Activated CD8-positive, alpha-beta memory T cell treated with anti-CD3 and anti-CD28 coated beads, Interleukin-2, amount 10 ng/mL, durations not matched to agents 7 days and 5 days (primary cell): ENCODE results near the gene ANKRD52. TPM values are rescaled to one million over a fixed set of nuclear protein-coding genes. Genes with fewer than 3 reads are reported as not detected.

Experiments
- ATAC-seq: fragments of 150-1000 bp; cut with Tn5 transposase; one replicate; pipeline ENCODE4 v1.10.0; 2021; ENCODE audit warnings: moderate library complexity
- CTCF ChIA-PET: fragments of 350-600 bp; sonication (Branson Sonifier 250); formaldehyde crosslinking; loops from one replicate; lab custom pipeline; 2021; ENCODE audit warnings: antibody characterized with exemption; lab: Charles Lee
- DNase-seq: peaks from one replicate; pipeline ENCODE4 v3.0.0-alpha.2; 2020
- H3K27ac Mint-ChIP-seq: one replicate; pipeline ENCODE4 v1.8.0; 2021; ENCODE audit warnings: mild to moderate bottlenecking, mixed read lengths
- H3K27me3 Mint-ChIP-seq: one replicate; pipeline ENCODE4 v1.8.0; 2021; ENCODE audit warnings: mixed read lengths
- H3K36me3 Mint-ChIP-seq: one replicate; pipeline ENCODE4 v1.8.0; 2021; ENCODE audit warnings: mild to moderate bottlenecking, mixed read lengths
- H3K4me1 Mint-ChIP-seq: one replicate; pipeline ENCODE4 v1.8.0; 2021; ENCODE audit warnings: mixed read lengths
- H3K4me3 Mint-ChIP-seq: one replicate; pipeline ENCODE4 v1.8.0; 2021; ENCODE audit warnings: mild to moderate bottlenecking, moderate library complexity, mixed read lengths
- H3K9me3 Mint-ChIP-seq: one replicate; pipeline ENCODE4 v1.8.0; 2022; ENCODE audit warnings: low read depth, mixed read lengths
- total RNA-seq, 2 experiments: library from RNA; stranded (reverse); gene quantifications; one replicate each; pipeline ENCODE4 v1.2.3, GENCODE V29; 2021

The ANKRD52 gene
- total RNA-seq = 10 to 100 TPM; 66.9 to 68.3 TPM

- peaks cover 23% of the 10 kb centered on the region for H3K4me1 Mint-ChIP-seq
- H3K27me3 Mint-ChIP-seq = peaks cover 3% of the 10 kb centered on the region
- ATAC-seq (peak; percentile 95), DNase-seq (peak; percentile 81)
- no peaks in the 10 kb centered on the region for H3K9me3 Mint-ChIP-seq
- H3K4me3 Mint-ChIP-seq = peak within 1 kb of the TSS; percentile 90
- CTCF ChIA-PET = interaction anchor here (0.6 to 5.1 kb wide), 24 partner anchors 10 to 519 kb away, joined by 3 to 48 read pairs (median 4); partner anchors contain the start of genes COQ10A, IL23A, RNF41 and SMARCC2
- peak within 1 kb of the TSS; percentile 88 for H3K27ac Mint-ChIP-seq
- H3K36me3 Mint-ChIP-seq = peaks cover 11% of the 10 kb centered on the region
These were observed at the start of gene ANKRD52 for GRCh38 chr12:56258068-56258819. Gene ANKRD52, minus strand, starts transcription at chr12:56258384. Its CDS starts 115 bp downstream, at chr12:56258269.

- no peak overlapping the region for H3K27ac Mint-ChIP-seq
- peaks cover 25% of the 10 kb centered on the region for H3K36me3 Mint-ChIP-seq
- DNase-seq (no peak), ATAC-seq (no peak)
- no peaks in the 10 kb centered on the region for H3K9me3 Mint-ChIP-seq
- no peaks in the 10 kb centered on the region for H3K27me3 Mint-ChIP-seq
- peaks cover under 1% of the 10 kb centered on the region for H3K4me1 Mint-ChIP-seq
- CTCF ChIA-PET = interaction anchor here (1.9 to 2.3 kb wide), 2 partner anchors 9 to 101 kb away, joined by 6 to 9 read pairs; partner anchors contain the start of gene CNPY2
- H3K4me3 Mint-ChIP-seq = no peak overlapping the region
These were observed 49.2 kb upstream of the ANKRD52 start for GRCh38 chr12:56307221-56307965.

DNA sequence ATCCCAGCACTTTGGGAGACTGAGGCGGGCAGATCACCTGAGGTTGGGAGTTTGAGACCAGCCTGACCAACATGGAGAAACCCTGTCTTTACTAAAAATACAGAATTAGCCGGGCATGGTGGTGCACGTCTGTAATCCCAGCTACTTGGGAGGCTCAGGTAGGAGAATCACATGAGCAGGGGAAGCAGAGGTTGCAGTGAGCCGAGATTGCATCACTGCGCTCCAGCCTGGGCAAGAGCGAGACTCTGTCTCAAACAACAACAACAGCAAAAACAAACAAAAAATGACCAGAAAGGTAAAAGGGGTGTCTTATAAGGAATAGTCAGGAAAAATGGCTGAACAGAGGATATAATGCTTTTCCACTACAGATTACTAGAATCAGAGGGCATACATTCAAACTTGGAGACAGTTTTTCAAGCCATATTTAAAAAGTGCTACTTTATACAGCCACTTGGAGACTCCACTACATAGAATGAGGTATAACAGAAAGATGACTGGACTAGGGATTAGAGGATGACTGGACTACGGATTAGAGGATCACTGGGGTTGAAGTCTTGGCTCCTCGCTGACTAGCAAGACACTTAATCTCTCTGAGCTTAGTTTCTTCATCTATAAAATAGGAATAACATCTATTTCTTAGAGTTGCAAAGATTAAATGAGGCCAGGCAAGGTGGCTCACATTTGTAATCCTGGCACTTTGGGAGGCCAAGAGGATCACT is 46.8 kb upstream of the ANKRD52 start:
- Mint-ChIP-seq H3K36me3 (peaks cover 14% of the 10 kb centered on the region), H3K27ac (no peak overlapping the region), H3K4me3 (no peak overlapping the region), H3K9me3 (no peaks in the 10 kb centered on the region), H3K4me1 (peaks cover 19% of the 10 kb centered on the region), H3K27me3 (no peaks in the 10 kb centered on the region)
- no peak for DNase-seq
- CTCF ChIA-PET = interaction anchor here (1.3 kb wide), 1 partner anchor 37 kb away, joined by 3 read pairs; no protein-coding TSS in a partner anchor
- no peak for ATAC-seq

GRCh38 chr12:56304276-56304675 is 46.1 kb upstream of the ANKRD52 start:
- Mint-ChIP-seq H3K36me3 (peaks cover 10% of the 10 kb centered on the region), H3K4me1 (peaks cover 19% of the 10 kb centered on the region), H3K27ac (no peak overlapping the region), H3K27me3 (no peaks in the 10 kb centered on the region), H3K9me3 (no peaks in the 10 kb centered on the region), H3K4me3 (no peak overlapping the region)
- CTCF ChIA-PET = no interaction called here
- ATAC-seq (no peak), DNase-seq (no peak)

GRCh38 chr12:56300644-56301464 is 42.7 kb upstream of the ANKRD52 start:
- CTCF ChIA-PET = interaction anchor here (0.6 to 1.9 kb wide), 5 partner anchors 20 to 752 kb away, joined by 3 to 6 read pairs (median 3); partner anchors contain the start of genes PAN2 and RNF41
- DNase-seq = no peak
- H3K36me3 Mint-ChIP-seq = peaks cover 30% of the 10 kb centered on the region
- H3K4me3 Mint-ChIP-seq = peak overlapping the region; percentile 90
- no peak for ATAC-seq
- H3K4me1 Mint-ChIP-seq = peaks cover 49% of the 10 kb centered on the region
- no peaks in the 10 kb centered on the region for H3K9me3 Mint-ChIP-seq
- H3K27me3 Mint-ChIP-seq = no peaks in the 10 kb centered on the region
- H3K27ac Mint-ChIP-seq = peak overlapping the region; percentile 89

DNA sequence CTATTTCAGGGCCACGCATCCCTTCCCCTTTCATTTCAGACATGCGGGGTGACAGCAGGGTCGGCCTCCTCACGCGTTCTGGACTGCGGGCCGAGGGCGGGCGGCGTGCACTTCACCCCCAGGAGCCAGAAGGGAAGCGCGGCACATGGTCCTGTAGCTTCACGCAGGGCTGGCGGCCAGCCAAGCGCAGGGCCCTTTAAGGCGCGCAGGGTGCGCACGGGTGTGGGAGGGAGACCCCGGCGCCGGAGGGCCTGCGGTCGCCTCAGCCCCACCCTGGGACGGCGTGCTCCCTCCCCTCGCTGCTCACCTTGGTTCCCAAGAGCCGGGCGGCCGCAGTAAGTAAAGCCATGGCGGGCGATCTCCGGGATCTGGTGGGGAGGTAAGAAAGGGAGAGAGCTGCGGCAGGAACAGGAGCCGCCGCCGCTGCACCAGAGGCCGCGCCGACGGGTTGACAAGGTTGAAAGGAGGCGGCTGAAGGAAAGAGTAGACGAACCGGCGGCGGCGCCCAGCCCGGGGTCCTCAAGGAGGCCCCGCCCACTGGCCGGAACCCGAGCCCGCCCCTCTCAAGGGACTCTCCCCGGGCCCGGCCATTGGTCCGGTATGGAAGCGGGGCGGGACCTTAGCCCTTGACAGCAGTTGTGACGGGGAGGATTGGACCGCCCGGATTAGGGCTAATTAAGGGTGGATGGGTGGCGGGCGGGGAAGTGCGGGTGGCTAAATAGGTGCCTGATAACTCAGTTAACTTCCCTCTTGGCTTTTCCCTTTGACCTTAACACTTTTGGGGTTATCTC is 41.9 kb upstream of the ANKRD52 start, which contains the start of gene CS:
TSS of gene CS (minus strand) at position 478 of the 791 bp plus-strand sequence. CDS start at position 349, 129 bp downstream.
- H3K36me3 Mint-ChIP-seq = peaks cover 26% of the 10 kb centered on the region
- H3K27me3 Mint-ChIP-seq = no peaks in the 10 kb centered on the region
- no peaks in the 10 kb centered on the region for H3K9me3 Mint-ChIP-seq
- H3K4me1 Mint-ChIP-seq = peaks cover 49% of the 10 kb centered on the region
- peak within 1 kb of the TSS; percentile 89 for H3K27ac Mint-ChIP-seq
- peak; percentile 99 for DNase-seq
- peak within 1 kb of the TSS; percentile 90 for H3K4me3 Mint-ChIP-seq
- peak; percentile 97 for ATAC-seq
- CTCF ChIA-PET = interaction anchor here (0.6 to 1.9 kb wide), 4 partner anchors 13 to 78 kb away, joined by 3 to 6 read pairs (median 4); partner anchors contain the start of genes PAN2 and RNF41

GRCh38 chr12:56299308-56299852 is 41.2 kb upstream of the ANKRD52 start:
- Mint-ChIP-seq H3K4me1 (peaks cover 49% of the 10 kb centered on the region), H3K36me3 (peaks cover 26% of the 10 kb centered on the region), H3K27ac (peak overlapping the region; percentile 89), H3K27me3 (no peaks in the 10 kb centered on the region), H3K4me3 (peak overlapping the region; percentile 90), H3K9me3 (no peaks in the 10 kb centered on the region)
- DNase-seq (peak; percentile 56), ATAC-seq (peak; percentile 3)
- CTCF ChIA-PET = interaction anchor here (1.1 to 1.9 kb wide), 7 partner anchors 12 to 181 kb away, joined by 3 to 7 read pairs (median 4); partner anchors contain the start of genes ESYT1, IL23A, PAN2 and ZC3H10

DNA sequence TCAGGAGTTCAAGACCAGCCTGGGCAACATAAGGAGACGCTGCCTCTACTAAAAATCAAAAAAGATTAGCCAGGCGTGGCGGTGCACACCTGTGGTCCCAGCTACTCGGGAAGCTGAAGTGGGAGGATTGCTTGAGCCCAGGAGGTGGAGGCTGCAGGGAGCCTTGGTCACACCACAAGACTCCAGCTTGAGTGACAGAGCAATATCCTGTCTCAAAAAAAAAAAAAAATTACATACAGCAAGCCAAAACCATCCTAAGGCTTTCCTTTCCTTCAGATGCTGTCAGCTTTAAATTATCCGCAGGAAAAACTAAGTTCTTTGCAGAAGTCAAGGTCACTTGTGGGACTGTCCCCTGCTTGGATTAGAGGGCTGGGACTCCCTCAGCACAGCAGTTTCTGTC is 40.6 kb upstream of the ANKRD52 start:
- CTCF ChIA-PET = interaction anchor here (0.9 to 1.6 kb wide), 9 partner anchors 9 to 180 kb away, joined by 3 to 7 read pairs (median 4); partner anchors contain the start of genes ESYT1, IL23A and ZC3H10
- Mint-ChIP-seq H3K27me3 (no peaks in the 10 kb centered on the region), H3K4me3 (peak overlapping the region; percentile 90), H3K36me3 (peaks cover 27% of the 10 kb centered on the region), H3K4me1 (peaks cover 52% of the 10 kb centered on the region), H3K27ac (peak overlapping the region; percentile 89), H3K9me3 (no peaks in the 10 kb centered on the region)
- DNase-seq (no peak), ATAC-seq (no peak)

DNA sequence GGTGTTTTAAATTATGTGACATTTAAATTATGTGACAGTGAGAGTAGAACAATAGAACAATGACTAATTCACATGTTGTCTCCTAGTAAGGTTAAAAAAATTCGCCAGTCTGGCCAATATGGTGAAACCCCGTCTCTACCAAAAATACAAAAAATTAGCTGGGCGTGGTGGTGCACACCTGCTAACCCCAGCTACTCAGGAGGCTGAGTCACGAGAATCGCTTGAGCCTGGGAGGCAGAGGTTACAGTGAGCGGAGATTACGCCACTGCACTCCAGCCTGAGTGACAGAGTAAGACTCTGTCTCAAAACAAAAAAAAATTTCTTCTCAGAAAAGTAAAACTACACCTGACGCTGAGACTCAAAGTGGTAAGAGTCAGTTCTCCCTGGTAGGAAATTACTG is 39.2 kb upstream of the ANKRD52 start:
- peaks cover 32% of the 10 kb centered on the region for H3K36me3 Mint-ChIP-seq
- peak overlapping the region; percentile 31 for H3K27ac Mint-ChIP-seq
- peak overlapping the region; percentile 6 for H3K4me3 Mint-ChIP-seq
- CTCF ChIA-PET = interaction anchor here (0.7 to 1.3 kb wide), 4 partner anchors 11 to 339 kb away, joined by 3 to 4 read pairs (median 3); partner anchors contain the start of gene COQ10A
- peaks cover 56% of the 10 kb centered on the region for H3K4me1 Mint-ChIP-seq
- ATAC-seq (no peak), DNase-seq (no peak)
- no peaks in the 10 kb centered on the region for H3K9me3 Mint-ChIP-seq
- no peaks in the 10 kb centered on the region for H3K27me3 Mint-ChIP-seq

- CTCF ChIA-PET = no interaction called here
- no peak for ATAC-seq
- Mint-ChIP-seq H3K36me3 (peaks cover 37% of the 10 kb centered on the region), H3K27me3 (no peaks in the 10 kb centered on the region), H3K9me3 (no peaks in the 10 kb centered on the region), H3K4me3 (no peak overlapping the region), H3K4me1 (peaks cover 54% of the 10 kb centered on the region), H3K27ac (no peak overlapping the region)
- no peak for DNase-seq
These were observed 38.1 kb upstream of the ANKRD52 start for GRCh38 chr12:56296295-56296694.

DNA sequence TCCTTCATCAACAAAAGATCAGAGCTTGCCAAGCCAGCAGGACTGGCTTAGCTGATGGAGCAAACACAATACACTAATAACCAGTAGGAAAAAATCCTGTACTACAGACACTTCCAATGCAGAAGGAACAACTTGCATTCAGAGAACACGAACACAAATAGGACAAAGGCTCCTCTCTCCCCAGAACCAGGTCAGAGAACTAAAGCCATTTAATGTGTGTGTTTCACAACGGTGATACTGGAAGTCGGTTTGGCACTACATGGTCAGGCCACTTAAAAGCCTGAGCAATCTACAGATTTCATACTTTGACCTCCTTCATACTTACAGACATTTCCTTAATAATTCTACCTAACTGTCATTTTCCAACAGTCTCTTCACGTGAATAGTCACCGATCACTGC is 35.6 kb upstream of the ANKRD52 start:
- peaks cover 51% of the 10 kb centered on the region for H3K4me1 Mint-ChIP-seq
- no peak overlapping the region for H3K4me3 Mint-ChIP-seq
- CTCF ChIA-PET = interaction anchor here (1.7 kb wide), 1 partner anchor 27 kb away, joined by 6 read pairs; the partner anchor contains the start of gene COQ10A
- ATAC-seq (no peak), DNase-seq (no peak)
- H3K27ac Mint-ChIP-seq = peak overlapping the region; percentile 36
- no peaks in the 10 kb centered on the region for H3K9me3 Mint-ChIP-seq
- no peaks in the 10 kb centered on the region for H3K27me3 Mint-ChIP-seq
- H3K36me3 Mint-ChIP-seq = peaks cover 47% of the 10 kb centered on the region
